RWPE2 (cell line): ENCODE measurements around the gene GHRHR.

Source experiments
- ATAC-seq: fragments of 200-7000 bp; cut with Tn5 transposase; 3 replicates; pipeline ENCODE4 v1.9.1; 2021; ENCODE audit warnings: low read depth
- DNase-seq: peaks from one replicate; pipeline ENCODE4 v3.0.0-alpha.2; 2020; ENCODE audit warnings: low spot score
- H3K27ac ChIP-seq: fragments of 450-650 bp; 2 replicates; pipeline ENCODE4 v1.5.1; 2017; ENCODE audit warnings: mild to moderate bottlenecking; ENCODE audit not compliant: poor library complexity, severe bottlenecking
- H3K27me3 ChIP-seq: fragments of 250-450 bp; sonication (Bioruptor Pico); 2 replicates; pipeline ENCODE4 v1.5.1; 2021; ENCODE audit warnings: mild to moderate bottlenecking, moderate library complexity; ENCODE audit not compliant: insufficient read depth, poor library complexity, severe bottlenecking
- H3K36me3 ChIP-seq: fragments of 250-450 bp; sonication (Bioruptor Pico); 2 replicates; pipeline ENCODE4 v1.5.1; 2020; ENCODE audit warnings: low read depth, mild to moderate bottlenecking, moderate library complexity
- H3K4me1 ChIP-seq: fragments of 250-450 bp; sonication (Bioruptor Pico); 2 replicates; pipeline ENCODE4 v1.5.1; 2021; ENCODE audit warnings: mild to moderate bottlenecking, moderate library complexity; ENCODE audit not compliant: insufficient read depth, poor library complexity, severe bottlenecking
- H3K4me3 ChIP-seq: fragments of 250-450 bp; sonication (Bioruptor Pico); 2 replicates; pipeline ENCODE4 v1.5.1; 2021; ENCODE audit warnings: mild to moderate bottlenecking, moderate library complexity; ENCODE audit not compliant: severe bottlenecking
- H3K9me3 ChIP-seq: fragments of 250-450 bp; sonication (Bioruptor Pico); 2 replicates; pipeline ENCODE4 v1.5.1; 2021; ENCODE audit warnings: mild to moderate bottlenecking, moderate library complexity; ENCODE audit not compliant: severe bottlenecking
- TF ChIP-seq, protein P1 (sequence below): fragments of 450-650 bp; IDR thresholded peaks from one replicate; pipeline ENCODE4 v1.5.1; 2017; ENCODE audit warnings: mild to moderate bottlenecking, moderate library complexity; ENCODE audit not compliant: poor library complexity, severe bottlenecking

Gene GHRHR

DNA sequence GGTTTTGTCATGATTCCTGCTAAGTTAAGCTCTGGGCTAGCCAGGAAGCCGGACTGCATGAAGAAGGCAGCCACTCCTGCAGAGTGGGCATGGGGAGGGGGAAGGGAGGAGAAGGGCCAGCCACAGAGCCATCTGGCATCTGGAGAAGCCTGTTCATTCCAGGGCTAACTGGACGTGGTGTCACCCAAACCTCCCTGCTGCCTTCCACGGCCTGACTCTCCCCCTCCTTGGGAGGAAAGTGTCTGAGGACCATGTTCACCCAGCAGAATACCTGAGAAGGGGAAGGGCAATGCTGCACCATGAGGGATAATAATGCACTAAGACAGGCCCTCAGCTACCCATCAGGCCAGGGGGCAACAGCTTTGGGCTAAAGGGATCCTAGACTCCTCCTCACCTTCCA, 36.7 kb upstream of the GHRHR start:
- DNase-seq = no peak

DNA sequence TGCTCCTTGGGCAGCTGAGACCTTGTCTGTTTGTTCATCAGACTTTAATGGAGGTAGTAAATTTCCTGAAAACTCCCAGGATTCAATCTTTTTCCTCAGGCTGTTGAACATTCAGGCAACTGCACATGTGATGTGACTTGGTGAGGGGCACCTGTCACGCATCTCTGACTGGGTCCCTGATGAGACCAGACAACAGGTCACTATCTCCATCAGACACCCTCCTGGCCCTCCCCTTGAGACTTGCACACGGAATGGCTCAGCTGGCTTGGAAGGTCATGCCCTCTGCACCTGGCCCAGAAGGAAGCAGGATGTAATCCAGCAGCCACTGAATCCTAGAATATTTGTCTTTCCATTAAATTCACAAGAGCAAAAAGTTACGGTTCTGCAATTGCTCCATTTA, 36.2 kb upstream of the GHRHR start:
- no peaks in the 10 kb centered on the region for H3K9me3 ChIP-seq
- TF ChIP-seq, protein P1, sequence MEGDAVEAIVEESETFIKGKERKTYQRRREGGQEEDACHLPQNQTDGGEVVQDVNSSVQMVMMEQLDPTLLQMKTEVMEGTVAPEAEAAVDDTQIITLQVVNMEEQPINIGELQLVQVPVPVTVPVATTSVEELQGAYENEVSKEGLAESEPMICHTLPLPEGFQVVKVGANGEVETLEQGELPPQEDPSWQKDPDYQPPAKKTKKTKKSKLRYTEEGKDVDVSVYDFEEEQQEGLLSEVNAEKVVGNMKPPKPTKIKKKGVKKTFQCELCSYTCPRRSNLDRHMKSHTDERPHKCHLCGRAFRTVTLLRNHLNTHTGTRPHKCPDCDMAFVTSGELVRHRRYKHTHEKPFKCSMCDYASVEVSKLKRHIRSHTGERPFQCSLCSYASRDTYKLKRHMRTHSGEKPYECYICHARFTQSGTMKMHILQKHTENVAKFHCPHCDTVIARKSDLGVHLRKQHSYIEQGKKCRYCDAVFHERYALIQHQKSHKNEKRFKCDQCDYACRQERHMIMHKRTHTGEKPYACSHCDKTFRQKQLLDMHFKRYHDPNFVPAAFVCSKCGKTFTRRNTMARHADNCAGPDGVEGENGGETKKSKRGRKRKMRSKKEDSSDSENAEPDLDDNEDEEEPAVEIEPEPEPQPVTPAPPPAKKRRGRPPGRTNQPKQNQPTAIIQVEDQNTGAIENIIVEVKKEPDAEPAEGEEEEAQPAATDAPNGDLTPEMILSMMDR = no peak
- H3K4me3 ChIP-seq = no peak overlapping the region
- no peak overlapping the region for H3K27ac ChIP-seq
- no peaks in the 10 kb centered on the region for H3K4me1 ChIP-seq
- no peak for ATAC-seq
- H3K36me3 ChIP-seq = no peaks in the 10 kb centered on the region
- H3K27me3 ChIP-seq = no peaks in the 10 kb centered on the region
- DNase-seq = no peak

More for the DNA sequence above, 36.7 kb upstream of the GHRHR start:
- H3K4me3 ChIP-seq = no peak overlapping the region
- no peaks in the 10 kb centered on the region for H3K27me3 ChIP-seq
- H3K36me3 ChIP-seq = no peaks in the 10 kb centered on the region
- ATAC-seq = no peak
- H3K4me1 ChIP-seq = no peaks in the 10 kb centered on the region
- TF ChIP-seq, protein P1 = no peak
- H3K27ac ChIP-seq = no peak overlapping the region
- no peaks in the 10 kb centered on the region for H3K9me3 ChIP-seq

DNA sequence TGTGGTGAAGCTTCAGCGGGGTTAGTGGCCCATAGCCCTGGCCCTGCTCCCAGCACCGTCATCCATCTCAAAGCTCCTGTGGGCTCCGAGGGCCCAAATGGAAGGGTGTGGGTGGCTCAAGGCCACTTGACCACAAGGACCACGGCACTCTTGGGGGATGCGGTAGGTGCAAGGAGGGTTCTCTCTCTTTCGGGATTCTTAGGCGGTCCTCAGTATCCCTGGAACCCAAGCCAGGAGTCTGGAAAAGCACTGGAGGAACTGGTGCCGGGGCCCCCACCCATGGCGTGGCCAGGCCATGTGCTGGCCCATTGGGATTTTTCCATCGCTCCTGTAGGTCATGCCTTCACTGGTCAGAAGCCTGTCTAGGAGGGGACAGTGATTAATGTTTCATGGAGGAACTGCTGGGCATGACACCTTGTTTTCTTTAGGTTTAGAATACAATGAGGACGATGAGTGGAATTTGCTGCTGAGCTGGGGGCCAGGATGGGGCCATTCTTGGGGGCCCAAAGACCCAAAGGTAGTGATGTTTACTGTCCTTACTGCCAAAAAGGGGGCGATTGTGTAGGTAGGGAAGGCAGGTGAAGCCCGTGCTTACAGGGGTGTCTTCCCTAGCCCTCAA, 35.4 kb upstream of the GHRHR start:
- Histone ChIP-seq H3K9me3 (no peaks in the 10 kb centered on the region), H3K4me1 (no peaks in the 10 kb centered on the region), H3K27ac (no peak overlapping the region), H3K36me3 (no peaks in the 10 kb centered on the region), H3K27me3 (no peaks in the 10 kb centered on the region), H3K4me3 (no peak overlapping the region)
- DNase-seq (no peak), ATAC-seq (no peak)
- TF ChIP-seq, protein P1 = no peak

DNA sequence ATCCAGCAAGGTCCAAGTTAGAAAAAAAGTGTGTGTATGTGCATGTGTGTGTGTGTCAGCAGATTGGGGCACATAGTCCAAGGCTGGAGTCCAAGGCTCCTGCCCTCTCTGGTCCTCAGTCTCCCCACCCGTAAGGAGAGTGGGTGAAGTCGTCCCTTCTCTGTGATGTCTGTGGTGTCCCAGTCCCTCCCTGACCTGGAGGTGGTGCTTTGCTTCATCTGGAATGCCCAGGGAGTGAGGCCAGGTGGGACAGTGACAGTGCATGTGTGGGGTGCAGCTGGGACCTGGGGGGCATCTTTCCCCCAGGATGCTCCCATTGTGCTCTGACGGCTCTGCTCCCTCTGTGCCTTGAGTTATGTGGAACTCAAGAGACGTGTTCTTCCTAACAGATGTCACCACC, 34.1 kb upstream of the GHRHR start:
- Histone ChIP-seq H3K4me1 (no peaks in the 10 kb centered on the region), H3K9me3 (no peaks in the 10 kb centered on the region), H3K27ac (no peak overlapping the region), H3K27me3 (no peaks in the 10 kb centered on the region), H3K4me3 (no peak overlapping the region), H3K36me3 (no peaks in the 10 kb centered on the region)
- TF ChIP-seq, protein P1 = no peak
- peak; percentile 32 for DNase-seq
- ATAC-seq = no peak

DNA sequence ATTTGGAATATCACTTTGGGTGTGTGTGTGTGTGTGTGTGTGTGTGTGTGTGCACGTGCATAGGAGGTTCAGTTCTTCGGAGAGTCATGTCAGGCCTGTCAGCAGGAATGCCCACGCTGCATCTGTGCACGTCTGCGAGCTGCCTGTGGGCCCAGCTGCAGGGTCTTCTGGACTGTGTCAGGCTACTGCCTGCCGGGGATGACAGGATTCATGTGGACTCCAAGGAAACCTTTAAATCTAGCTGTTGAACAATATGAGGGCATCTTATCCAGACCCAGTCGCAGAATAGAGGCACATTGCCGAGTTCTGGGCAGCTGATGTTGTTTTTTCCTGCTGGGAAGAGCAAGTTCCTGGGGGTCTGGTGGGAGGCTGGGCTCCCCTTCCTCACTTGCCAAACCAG, 33.1 kb upstream of the GHRHR start:
- TF ChIP-seq, protein P1 = no peak
- no peak for DNase-seq
- Histone ChIP-seq H3K27ac (no peak overlapping the region), H3K4me1 (no peaks in the 10 kb centered on the region), H3K27me3 (no peaks in the 10 kb centered on the region), H3K36me3 (no peaks in the 10 kb centered on the region), H3K9me3 (no peaks in the 10 kb centered on the region), H3K4me3 (no peak overlapping the region)
- ATAC-seq = no peak
